Muscle of back (tissue), 13 donors: Measurements from ENCODE around the gene FAM185A. TPM values are rescaled to one million over a fixed set of nuclear protein-coding genes. Genes with fewer than 3 reads are reported as not detected.
"Not testable (repeated sequence)": the region's sequence is repeated elsewhere in the genome, so short reads cannot be mapped to it uniquely, and the experiment has no call there.

Experiments used
- DNase-seq, 3 donors: peaks; one replicate each; pipeline versions ENCODE4 v3.0.0 to v3.0.0-alpha.2; 2013
- long read RNA-seq, 9 donors: transcript quantifications; one replicate each; lab custom pipeline, GENCODE V29; 2026
- polyA plus RNA-seq, 10 donors: library from polyadenylated mRNA; unstranded; fragments of 120-200 nt; gene quantifications; one replicate each; pipeline ENCODE4 v1.2.1, GENCODE V29; 2013; ENCODE audit not compliant: insufficient read length in 10 of 10

The FAM185A gene
- 1 to 10 TPM; 3.5 to 8.2 (median 5.2) TPM for polyA plus RNA-seq
- long read RNA-seq, donor 1, result 0 reads
- long read RNA-seq, donor 2, result 0 reads
- long read RNA-seq, donor 3, result 0 reads
- long read RNA-seq, donor 4, result 0 reads
- long read RNA-seq, donor 5, result 0 reads
- long read RNA-seq, donor 6, partial matches to known transcripts, result 0 of 1 reads
- long read RNA-seq, donor 6, other reads (novel, unspliced or antisense), result 0 of 1 reads
- long read RNA-seq, donor 7, result 0 reads
- long read RNA-seq, donor 8, result 0 reads
- long read RNA-seq, donor 9, result 0 reads

DNA sequence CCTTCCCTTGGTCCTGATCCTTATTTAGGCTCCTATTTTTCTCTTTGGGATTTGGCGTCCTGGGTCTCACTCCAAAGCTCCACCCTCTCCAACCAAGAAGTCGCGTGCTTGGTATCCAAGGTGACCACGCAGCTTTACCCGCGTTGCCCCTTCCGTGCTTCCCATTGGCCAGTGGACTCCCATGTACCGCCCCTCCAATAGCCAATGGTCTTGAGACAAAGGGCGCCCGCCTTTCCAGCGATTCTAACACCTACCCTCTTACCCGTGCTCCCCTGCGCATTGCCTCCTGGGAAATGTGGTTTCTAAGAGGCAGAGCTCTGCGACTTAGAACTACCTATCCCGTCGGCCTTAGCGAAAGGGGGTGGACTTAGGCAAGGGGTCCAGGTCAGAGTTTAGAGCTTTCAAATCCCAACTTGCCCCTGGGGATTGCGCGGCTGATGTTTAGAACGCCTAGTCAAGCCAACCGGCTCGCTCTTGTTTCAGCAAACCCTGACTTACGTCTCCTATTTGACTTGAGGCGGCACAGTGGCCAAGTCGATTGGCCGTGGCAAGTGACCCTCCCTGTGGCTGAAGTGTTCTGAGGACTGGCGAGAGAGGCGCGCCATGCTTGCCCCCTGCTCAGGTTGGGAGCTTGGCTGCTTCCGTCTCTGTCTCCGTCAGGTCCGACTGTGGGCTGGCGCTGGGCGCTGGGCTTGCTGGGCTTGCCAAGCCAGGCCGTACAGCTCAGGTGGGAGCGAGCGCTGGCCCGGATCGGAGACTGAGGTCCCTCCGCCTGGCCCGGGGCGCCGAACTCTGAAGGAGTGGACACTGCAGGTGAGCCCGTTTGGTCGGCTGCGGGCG is at the start of gene FAM185A:
TSS of gene FAM185A (plus strand) at position 395 of the 840 bp plus-strand sequence. CDS start at position 604, 209 bp downstream.
- DNase-seq, result peak; percentile 98 to 99 (median 99)

DNA sequence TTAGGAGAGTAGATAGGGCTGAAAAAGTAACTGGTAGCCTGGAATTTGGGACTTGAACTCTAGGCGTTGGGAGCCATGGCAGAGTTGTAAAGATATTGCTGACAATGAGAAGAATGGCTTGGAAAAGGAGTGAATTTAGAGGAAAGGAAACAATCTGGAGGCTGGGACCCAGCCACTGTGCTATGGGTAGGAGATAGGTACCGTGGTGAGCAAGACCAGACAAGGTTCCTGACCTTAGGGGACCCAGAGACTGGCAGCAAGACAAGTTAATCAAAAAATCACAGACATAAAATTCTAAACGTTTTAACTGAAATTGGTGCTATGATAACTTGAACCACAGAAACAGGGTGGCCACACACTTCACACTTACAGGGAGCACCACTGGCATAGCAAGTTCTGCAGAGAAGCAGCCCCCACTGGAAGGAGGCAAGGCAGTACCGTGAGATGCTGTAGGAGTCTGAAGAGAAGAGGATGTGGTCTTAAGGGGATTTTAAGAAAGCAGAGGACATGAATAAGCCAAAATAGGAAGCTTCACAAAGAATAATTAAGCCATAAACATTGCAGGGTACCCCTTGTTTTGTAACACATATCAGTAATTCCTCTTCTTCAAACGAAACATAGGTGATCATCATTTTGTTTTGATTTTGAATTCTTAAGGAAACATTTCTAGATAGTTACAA is 35.6 kb upstream of the FAM185A start:
- not testable (repeated sequence) for DNase-seq

GRCh38 chr7:102713691-102714080 is 35.1 kb upstream of the FAM185A start:
- not testable (repeated sequence) for DNase-seq

DNA sequence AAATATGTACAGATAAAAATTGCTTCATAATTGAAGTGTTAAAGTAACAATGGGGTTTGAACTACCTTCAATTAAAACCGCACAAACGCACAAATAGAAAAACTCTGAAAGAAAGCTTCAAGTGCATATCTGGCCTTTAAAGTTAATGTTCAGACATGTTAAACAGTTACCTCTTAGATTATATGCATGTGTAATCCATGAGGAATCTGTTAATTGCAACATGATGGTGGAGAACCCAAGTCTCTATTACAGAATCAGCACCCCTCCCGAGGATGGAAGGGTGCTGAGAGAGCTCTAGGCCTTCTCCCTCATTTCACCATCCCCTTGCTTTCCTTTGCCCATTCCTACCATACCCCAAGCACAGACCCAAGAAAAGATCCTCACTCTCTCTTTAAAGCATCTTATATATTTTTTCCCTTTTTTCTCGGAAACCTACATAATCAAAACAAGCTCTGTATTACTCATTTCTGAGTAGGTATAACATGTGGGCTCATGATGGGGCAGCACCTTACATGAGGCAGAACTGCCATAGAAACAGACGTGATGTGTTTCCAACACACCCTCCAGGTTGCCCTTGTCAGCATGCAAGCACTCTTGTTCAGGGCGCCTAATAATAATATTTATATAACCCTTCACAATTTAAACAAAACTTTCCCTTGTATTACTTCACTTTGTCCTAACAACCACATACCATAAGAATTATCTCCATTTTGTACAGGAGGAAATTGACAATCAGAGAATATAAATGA is 33.9 kb upstream of the FAM185A start:
- DNase-seq, result not testable (repeated sequence)

DNA sequence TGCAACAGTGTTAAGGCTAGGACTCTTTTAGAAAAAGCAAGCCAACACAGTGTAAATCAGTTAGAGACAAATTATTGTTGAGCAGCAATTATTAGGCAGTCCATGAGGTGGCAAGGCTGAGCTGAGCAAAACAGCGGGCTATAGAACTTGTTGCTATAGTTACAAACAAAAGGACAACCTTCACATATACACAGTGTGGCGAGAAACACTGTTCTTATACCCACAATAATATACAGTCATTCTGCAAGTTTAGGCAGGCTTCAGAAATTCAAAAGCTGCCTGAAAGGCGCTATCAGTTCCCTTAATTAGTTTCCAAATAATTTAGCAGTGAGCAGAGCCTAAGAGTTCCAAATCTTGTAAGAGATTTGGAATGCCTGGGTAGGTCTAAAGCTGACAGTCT is 33.1 kb upstream of the FAM185A start:
- DNase-seq, result peak in 1 of 3 donors; percentile 8

- DNase-seq, result peak in 1 of 3 donors; percentile 16
Measured at GRCh38 chr7:102718491-102718890, 30.3 kb upstream of the FAM185A start.

- DNase-seq, result not testable (repeated sequence)
Measured at GRCh38 chr7:102726170-102726569, 22.6 kb upstream of the FAM185A start.

DNA sequence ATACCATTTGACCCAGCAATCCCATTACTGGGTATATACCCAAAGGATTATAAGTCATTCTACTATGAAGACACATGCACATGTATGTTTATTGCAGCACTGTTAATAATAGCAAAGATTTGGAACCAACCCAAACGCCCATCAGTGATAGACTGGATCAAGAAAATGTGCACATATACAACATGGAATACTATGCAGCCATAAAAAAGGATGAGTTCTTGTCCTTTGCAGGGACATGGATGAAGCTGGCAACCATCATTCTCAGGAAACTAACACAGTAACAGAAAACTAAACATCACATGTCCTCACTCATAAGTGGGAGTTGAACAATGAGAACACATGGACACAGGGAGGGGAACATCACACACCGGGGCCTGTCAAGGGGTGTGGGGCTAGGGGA is 19.1 kb upstream of the FAM185A start:
- not testable (repeated sequence) for DNase-seq

- DNase-seq, result not testable (repeated sequence)
Measured at GRCh38 chr7:102730431-102730830, 18.4 kb upstream of the FAM185A start.

DNA sequence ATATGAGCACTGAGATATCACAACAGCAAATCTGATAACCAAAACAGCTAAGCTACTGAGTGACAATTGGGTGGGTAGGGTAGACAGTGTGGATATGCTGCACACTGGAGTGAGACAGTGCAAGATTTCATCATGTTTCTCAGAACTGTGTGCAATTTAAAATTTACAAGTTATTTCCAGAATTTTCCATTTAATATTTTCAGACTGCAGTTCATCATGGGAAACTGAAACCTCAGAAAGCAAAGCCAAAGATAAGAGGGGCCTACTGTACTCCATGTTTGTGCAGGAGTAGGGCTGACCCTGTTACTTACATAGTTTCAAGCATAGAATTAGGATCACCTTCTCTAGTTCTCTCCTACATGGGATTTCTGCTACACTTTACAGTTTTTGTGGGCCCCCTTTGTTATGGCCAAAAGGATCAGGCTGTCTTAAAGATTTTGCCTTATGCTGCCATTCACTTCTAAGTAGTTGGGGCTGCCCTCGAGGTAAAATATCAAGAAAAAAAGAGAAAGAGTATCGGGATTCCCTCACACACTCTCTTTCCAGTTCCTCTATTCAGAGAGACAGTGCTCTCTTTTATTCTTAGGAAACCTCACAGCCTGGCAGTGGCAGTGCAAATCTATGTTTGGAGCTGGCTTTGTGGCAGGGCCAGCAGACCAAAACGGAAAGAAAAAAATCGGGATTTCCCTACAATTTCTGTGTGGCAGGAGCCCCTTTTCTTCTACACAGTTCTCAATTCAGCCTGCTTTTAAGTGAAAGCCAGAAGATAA is 6.6 kb upstream of the FAM185A start:
- DNase-seq, result not testable (repeated sequence)

DNA sequence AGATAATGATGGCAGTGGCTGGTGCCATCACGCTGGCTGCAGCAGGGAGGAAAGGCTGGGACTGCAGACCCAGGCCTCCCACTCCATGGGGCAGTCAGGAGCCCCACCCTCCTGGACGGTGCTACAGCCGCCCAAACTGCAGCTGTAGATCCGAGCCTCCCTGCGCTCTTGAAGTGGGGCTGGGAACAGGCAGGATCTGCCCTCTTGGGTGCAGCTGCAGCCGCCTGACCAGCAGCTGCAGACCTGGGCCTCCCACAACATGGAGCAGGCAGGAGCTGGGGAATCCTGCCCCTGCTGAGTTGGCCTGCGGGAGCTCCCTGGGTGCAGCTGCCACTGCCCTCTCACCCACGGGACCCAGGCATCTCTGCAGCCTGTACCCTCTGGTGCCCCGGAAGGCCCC is 4.9 kb upstream of the FAM185A start:
- DNase-seq, result not testable (repeated sequence)

DNA sequence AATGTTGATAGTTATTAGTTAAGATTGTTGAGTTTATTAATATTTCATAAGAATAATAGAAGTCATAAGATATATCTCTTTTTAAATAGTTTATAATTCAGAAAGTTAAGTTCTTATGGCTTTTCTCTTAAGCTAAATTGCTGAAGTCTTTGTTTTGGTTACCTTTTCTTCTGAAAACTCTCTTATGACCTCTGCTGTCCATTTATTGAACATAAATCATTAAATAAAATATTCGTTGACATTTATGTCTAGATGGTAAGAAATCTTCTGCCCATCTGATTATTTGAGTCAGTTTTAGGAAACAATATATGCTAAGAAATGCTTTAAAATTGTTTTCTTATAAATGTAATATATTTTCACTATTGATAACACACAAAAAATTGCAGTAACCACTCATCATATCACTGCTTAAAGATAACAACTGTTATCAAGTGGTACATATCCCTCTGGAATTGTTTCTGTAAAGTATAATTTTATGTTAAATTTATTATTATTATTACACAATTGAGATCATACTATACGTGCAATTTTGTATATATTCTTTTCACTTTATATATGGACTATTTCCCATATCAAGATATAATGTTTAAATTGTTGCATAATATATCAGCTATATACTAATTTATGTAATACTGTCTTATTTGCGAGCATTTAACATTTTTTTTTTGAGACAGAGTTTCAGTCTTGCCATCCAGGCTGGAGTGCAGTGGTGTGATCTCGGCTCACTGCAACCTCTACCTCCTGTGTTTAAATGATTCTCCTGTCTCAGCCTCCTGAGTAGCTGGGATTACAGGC is 3.1 kb upstream of the FAM185A start:
- not testable (repeated sequence) for DNase-seq

- DNase-seq, result not testable (repeated sequence)
Measured at GRCh38 chr7:102749445-102749786, 617 bp downstream of the FAM185A start.

DNA sequence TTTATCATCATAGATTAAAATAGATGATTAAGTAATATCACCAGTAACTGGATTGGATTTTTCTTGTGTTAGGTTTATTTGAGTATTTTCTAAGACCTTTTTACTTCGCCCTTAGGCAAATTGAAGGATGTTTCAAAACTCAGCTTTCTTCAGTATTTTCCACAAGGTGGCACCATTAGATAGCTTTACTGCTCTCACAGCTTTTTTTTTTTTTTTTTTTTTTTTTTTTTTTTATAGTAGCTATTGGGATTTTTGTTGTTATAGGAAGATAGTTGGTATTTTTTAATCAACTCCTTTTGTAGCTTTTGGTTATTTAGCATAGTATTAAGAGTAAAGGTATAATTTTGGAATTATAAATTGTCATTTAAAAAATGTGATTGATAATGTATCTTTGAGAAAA is 9.4 kb downstream of the FAM185A start:
- not testable (repeated sequence) for DNase-seq

- DNase-seq, result not testable (repeated sequence)
Measured at GRCh38 chr7:102759934-102760333, 11.1 kb downstream of the FAM185A start.

DNA sequence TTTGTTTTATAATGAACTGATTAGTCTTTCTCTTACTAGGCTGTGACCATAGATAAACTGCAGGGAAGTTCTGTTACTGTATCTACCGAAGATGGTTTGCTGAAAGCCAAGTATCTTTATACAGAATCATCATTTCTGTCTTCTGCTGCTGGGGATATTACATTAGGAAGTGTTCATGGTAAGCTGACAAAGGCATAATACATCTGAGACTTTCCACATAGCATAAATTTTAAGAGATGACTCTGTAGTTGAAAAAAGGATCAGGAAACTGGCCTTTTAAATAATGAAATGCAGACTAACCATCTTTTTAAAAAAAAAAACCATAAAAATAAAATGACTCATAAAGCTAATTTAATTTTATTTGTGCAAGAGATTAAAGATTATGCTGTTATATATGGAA is 12.4 kb downstream of the FAM185A start:
- DNase-seq, result not testable (repeated sequence)

GRCh38 chr7:102763295-102763905 is 14.6 kb downstream of the FAM185A start:
- peak in 1 of 3 donors; percentile 8 for DNase-seq

- not testable (repeated sequence) for DNase-seq
Measured at GRCh38 chr7:102769657-102770192, 20.9 kb downstream of the FAM185A start.

GRCh38 chr7:102770467-102770866 is 21.7 kb downstream of the FAM185A start:
- DNase-seq, result not testable (repeated sequence)
